Measurements from ENCODE around the gene LRRC15.

The LRRC15 gene

GRCh38 chr3:194311000-194311399 lies 58.5 kb downstream of the LRRC15 start:
- Histone ChIP-seq H3K36me3 (ENCODE audit: control insufficient read depth in 4 of 4, insufficient read depth in 4 of 4, low read length in 3 of 4) (no peaks in the 10 kb centered on the region), H3K4me3 (ENCODE audit: control insufficient read depth in 1 of 7, extremely low read depth in 1 of 7, insufficient read depth in 4 of 7, low read depth in 2 of 7, low read length in 6 of 7) (peak overlapping the region in 1 of 7 experiments; percentile 32), H3K4me1 (ENCODE audit: control extremely low read depth in 1 of 4, control insufficient read depth in 4 of 4, insufficient read depth in 4 of 4, low read length in 3 of 4) (peaks cover 19 to 90% (median 69%) of the 10 kb centered on the region in 4 experiments), H3K27me3 (replicated peaks in 2 of 5; ENCODE audit: control insufficient read depth in 4 of 5, insufficient read depth in 5 of 5, low read length in 4 of 5) (peaks cover 0 to 10% (median 0%) of the 10 kb centered on the region in 5 experiments), H3K27ac (ENCODE audit: insufficient read depth in 1 of 2, low read depth in 1 of 2, low read length in 2 of 2, poor library complexity in 1 of 2, severe bottlenecking in 2 of 2) (no peak overlapping the region), H3K9me3 (ENCODE audit: control extremely low read depth in 1 of 5, control insufficient read depth in 4 of 5, insufficient read depth in 2 of 5, low read depth in 1 of 5, low read length in 4 of 5) (no peaks in the 10 kb centered on the region)
- ChIA-PET POLR2A (no interaction called here), CTCF (interaction anchor here (0.7 to 1.6 kb wide), 3 partner anchors 103 to 531 kb away, joined by 3 to 4 read pairs (median 3); no protein-coding TSS in a partner anchor)
- WGBS (ENCODE audit: insufficient coverage) = 100% methylated on average over 2 of the region's 2 CpGs
- no peak for DNase-seq

- WGBS (ENCODE audit: insufficient coverage) = 97% methylated on average over 6 of the region's 11 CpGs
- H3K27me3 ChIP-seq (replicated peaks in 2 of 5; ENCODE audit: control insufficient read depth in 4 of 5, insufficient read depth in 5 of 5, low read length in 4 of 5) = peaks cover 0 to 8% (median 0%) of the 10 kb centered on the region in 5 experiments
- DNase-seq = no peak
- peak overlapping the region in 1 of 7 experiments; percentile 32 for H3K4me3 ChIP-seq (ENCODE audit: control insufficient read depth in 1 of 7, extremely low read depth in 1 of 7, insufficient read depth in 4 of 7, low read depth in 2 of 7, low read length in 6 of 7)
- H3K27ac ChIP-seq (ENCODE audit: insufficient read depth in 1 of 2, low read depth in 1 of 2, low read length in 2 of 2, poor library complexity in 1 of 2, severe bottlenecking in 2 of 2) = no peak overlapping the region
- ChIA-PET CTCF (interaction anchor here (0.9 to 1.7 kb wide), 6 partner anchors 10 to 529 kb away, joined by 3 to 5 read pairs (median 3); no protein-coding TSS in a partner anchor), POLR2A (no interaction called here)
- no peaks in the 10 kb centered on the region for H3K9me3 ChIP-seq (ENCODE audit: control extremely low read depth in 1 of 5, control insufficient read depth in 4 of 5, insufficient read depth in 2 of 5, low read depth in 1 of 5, low read length in 4 of 5)
- H3K36me3 ChIP-seq (ENCODE audit: control insufficient read depth in 4 of 4, insufficient read depth in 4 of 4, low read length in 3 of 4) = no peaks in the 10 kb centered on the region
- peaks cover 19 to 90% (median 70%) of the 10 kb centered on the region in 4 experiments for H3K4me1 ChIP-seq (ENCODE audit: control extremely low read depth in 1 of 4, control insufficient read depth in 4 of 4, insufficient read depth in 4 of 4, low read length in 3 of 4)
Observed at GRCh38 chr3:194310060-194310835, 59.3 kb downstream of the LRRC15 start.

GRCh38 chr3:194308601-194309449 lies 60.7 kb downstream of the LRRC15 start:
- Histone ChIP-seq H3K9me3 (ENCODE audit: control extremely low read depth in 1 of 5, control insufficient read depth in 4 of 5, insufficient read depth in 2 of 5, low read depth in 1 of 5, low read length in 4 of 5) (peaks cover 0 to 8% (median 0%) of the 10 kb centered on the region in 5 experiments), H3K4me1 (ENCODE audit: control extremely low read depth in 1 of 4, control insufficient read depth in 4 of 4, insufficient read depth in 4 of 4, low read length in 3 of 4) (peaks cover 17 to 90% (median 73%) of the 10 kb centered on the region in 4 experiments), H3K27ac (ENCODE audit: insufficient read depth in 1 of 2, low read depth in 1 of 2, low read length in 2 of 2, poor library complexity in 1 of 2, severe bottlenecking in 2 of 2) (no peak overlapping the region), H3K4me3 (ENCODE audit: control insufficient read depth in 1 of 7, extremely low read depth in 1 of 7, insufficient read depth in 4 of 7, low read depth in 2 of 7, low read length in 6 of 7) (peak overlapping the region in 1 of 7 experiments; percentile 3), H3K36me3 (ENCODE audit: control insufficient read depth in 4 of 4, insufficient read depth in 4 of 4, low read length in 3 of 4) (peaks cover 0 to 7% (median 0%) of the 10 kb centered on the region in 4 experiments), H3K27me3 (replicated peaks in 2 of 5; ENCODE audit: control insufficient read depth in 4 of 5, insufficient read depth in 5 of 5, low read length in 4 of 5) (peaks cover 0 to 6% (median 0%) of the 10 kb centered on the region in 5 experiments)
- ChIA-PET CTCF (interaction anchor here (0.6 to 1.7 kb wide), 10 partner anchors 9 to 528 kb away, joined by 3 to 6 read pairs (median 3); partner anchors contain the start of gene HES1), POLR2A (no interaction called here)
- 98% methylated on average over 5 of the region's 8 CpGs for WGBS (ENCODE audit: insufficient coverage)
- DNase-seq = no peak

- H3K27ac ChIP-seq (ENCODE audit: insufficient read depth in 1 of 2, low read depth in 1 of 2, low read length in 2 of 2, poor library complexity in 1 of 2, severe bottlenecking in 2 of 2) = no peak overlapping the region
- peaks cover 0 to 13% (median 0%) of the 10 kb centered on the region in 5 experiments for H3K9me3 ChIP-seq (ENCODE audit: control extremely low read depth in 1 of 5, control insufficient read depth in 4 of 5, insufficient read depth in 2 of 5, low read depth in 1 of 5, low read length in 4 of 5)
- H3K27me3 ChIP-seq (replicated peaks in 2 of 5; ENCODE audit: control insufficient read depth in 4 of 5, insufficient read depth in 5 of 5, low read length in 4 of 5) = peaks cover 0 to 5% (median 1%) of the 10 kb centered on the region in 5 experiments
- peaks cover 17 to 80% (median 65%) of the 10 kb centered on the region in 4 experiments for H3K4me1 ChIP-seq (ENCODE audit: control extremely low read depth in 1 of 4, control insufficient read depth in 4 of 4, insufficient read depth in 4 of 4, low read length in 3 of 4)
- WGBS (ENCODE audit: insufficient coverage) = 98% methylated on average over 5 of the region's 8 CpGs
- H3K4me3 ChIP-seq (ENCODE audit: control insufficient read depth in 1 of 7, extremely low read depth in 1 of 7, insufficient read depth in 4 of 7, low read depth in 2 of 7, low read length in 6 of 7) = peak overlapping the region in 2 of 7 experiments; percentile 51 to 63
- ChIA-PET POLR2A (interaction anchor here (0.6 to 2.8 kb wide), 4 partner anchors 38 to 173 kb away, joined by 3 to 12 read pairs (median 6); no protein-coding TSS in a partner anchor), CTCF (interaction anchor here (0.6 to 3.9 kb wide), 12 partner anchors 8 to 642 kb away, joined by 3 to 18 read pairs (median 4); no protein-coding TSS in a partner anchor)
- DNase-seq = no peak
- H3K36me3 ChIP-seq (ENCODE audit: control insufficient read depth in 4 of 4, insufficient read depth in 4 of 4, low read length in 3 of 4) = peaks cover 0 to 15% (median 0%) of the 10 kb centered on the region in 4 experiments
Observed at GRCh38 chr3:194307849-194308248, 61.7 kb downstream of the LRRC15 start.

- ChIA-PET POLR2A (interaction anchor here (0.8 to 2.8 kb wide), 10 partner anchors 9 to 453 kb away, joined by 3 to 12 read pairs (median 4); no protein-coding TSS in a partner anchor), CTCF (interaction anchor here (0.6 to 3.9 kb wide), 15 partner anchors 9 to 641 kb away, joined by 3 to 18 read pairs (median 4); no protein-coding TSS in a partner anchor)
- Histone ChIP-seq H3K27ac (ENCODE audit: insufficient read depth in 1 of 2, low read depth in 1 of 2, low read length in 2 of 2, poor library complexity in 1 of 2, severe bottlenecking in 2 of 2) (peak overlapping the region; percentile 3 to 74), H3K4me1 (ENCODE audit: control extremely low read depth in 1 of 4, control insufficient read depth in 4 of 4, insufficient read depth in 4 of 4, low read length in 3 of 4) (peaks cover 17 to 75% (median 58%) of the 10 kb centered on the region in 4 experiments), H3K9me3 (ENCODE audit: control extremely low read depth in 1 of 5, control insufficient read depth in 4 of 5, insufficient read depth in 2 of 5, low read depth in 1 of 5, low read length in 4 of 5) (peaks cover 0 to 13% (median 0%) of the 10 kb centered on the region in 5 experiments), H3K4me3 (ENCODE audit: control insufficient read depth in 1 of 7, extremely low read depth in 1 of 7, insufficient read depth in 4 of 7, low read depth in 2 of 7, low read length in 6 of 7) (peak overlapping the region in 5 of 7 experiments; percentile 7 to 63 (median 34)), H3K36me3 (ENCODE audit: control insufficient read depth in 4 of 4, insufficient read depth in 4 of 4, low read length in 3 of 4) (peaks cover 0 to 15% (median 0%) of the 10 kb centered on the region in 4 experiments), H3K27me3 (replicated peaks in 2 of 5; ENCODE audit: control insufficient read depth in 4 of 5, insufficient read depth in 5 of 5, low read length in 4 of 5) (peaks cover 0 to 5% (median 1%) of the 10 kb centered on the region in 5 experiments)
- DNase-seq = peak; percentile 43 to 88 (median 81)
- WGBS (ENCODE audit: insufficient coverage) = 14% methylated on average over 9 of the region's 13 CpGs
Observed at GRCh38 chr3:194306771-194307640, 62.5 kb downstream of the LRRC15 start.
